ENCODE results near the gene SLC4A7. TPM values are rescaled to one million over a fixed set of nuclear protein-coding genes. Genes with fewer than 3 reads are reported as not detected.

Gene SLC4A7
- total RNA-seq, 4 donors from 2014 or later, result 7.5 to 19.8 (median 12.8) TPM

DNA sequence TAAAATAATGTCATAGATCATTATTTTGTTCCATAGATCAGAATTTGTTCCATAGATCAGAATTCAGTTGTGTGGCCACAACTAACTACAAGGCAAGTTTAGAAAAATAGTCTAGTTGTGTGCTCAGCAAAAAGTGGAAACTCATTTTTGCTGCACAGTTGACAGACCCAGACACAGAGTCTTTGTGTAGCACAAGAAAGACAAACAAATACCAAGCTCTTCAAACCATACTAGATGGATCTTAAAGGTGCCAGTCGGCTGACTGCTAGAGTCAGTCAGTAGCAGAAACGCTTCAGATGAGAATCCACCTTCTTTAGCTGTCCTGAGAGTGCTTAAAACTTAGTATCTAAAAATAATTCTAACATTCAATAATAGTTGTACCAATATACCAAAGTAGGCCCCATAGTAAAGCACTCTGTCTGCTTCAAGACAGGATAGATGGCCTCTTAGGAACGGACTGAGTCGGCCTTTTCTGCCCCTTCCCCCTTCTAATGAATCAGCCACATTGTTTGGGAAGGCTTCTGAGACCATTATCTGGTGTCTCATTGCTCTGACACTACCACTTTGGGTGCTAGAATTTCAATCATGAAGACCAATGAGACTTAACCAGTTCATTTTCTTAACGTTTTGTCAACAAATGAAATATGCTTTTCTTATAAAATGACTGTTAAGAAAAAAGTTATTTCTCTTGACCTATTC, 27.7 kb upstream of the SLC4A7 start:
- Histone ChIP-seq H3K36me3 (no peaks in the 10 kb centered on the region), H3K4me1 (no peaks in the 10 kb centered on the region), H3K4me3 (no peak overlapping the region), H3K27ac (no peak overlapping the region), H3K27me3 (no peaks in the 10 kb centered on the region), H3K9me3 (no peaks in the 10 kb centered on the region)
- TF ChIP-seq, protein P1, sequence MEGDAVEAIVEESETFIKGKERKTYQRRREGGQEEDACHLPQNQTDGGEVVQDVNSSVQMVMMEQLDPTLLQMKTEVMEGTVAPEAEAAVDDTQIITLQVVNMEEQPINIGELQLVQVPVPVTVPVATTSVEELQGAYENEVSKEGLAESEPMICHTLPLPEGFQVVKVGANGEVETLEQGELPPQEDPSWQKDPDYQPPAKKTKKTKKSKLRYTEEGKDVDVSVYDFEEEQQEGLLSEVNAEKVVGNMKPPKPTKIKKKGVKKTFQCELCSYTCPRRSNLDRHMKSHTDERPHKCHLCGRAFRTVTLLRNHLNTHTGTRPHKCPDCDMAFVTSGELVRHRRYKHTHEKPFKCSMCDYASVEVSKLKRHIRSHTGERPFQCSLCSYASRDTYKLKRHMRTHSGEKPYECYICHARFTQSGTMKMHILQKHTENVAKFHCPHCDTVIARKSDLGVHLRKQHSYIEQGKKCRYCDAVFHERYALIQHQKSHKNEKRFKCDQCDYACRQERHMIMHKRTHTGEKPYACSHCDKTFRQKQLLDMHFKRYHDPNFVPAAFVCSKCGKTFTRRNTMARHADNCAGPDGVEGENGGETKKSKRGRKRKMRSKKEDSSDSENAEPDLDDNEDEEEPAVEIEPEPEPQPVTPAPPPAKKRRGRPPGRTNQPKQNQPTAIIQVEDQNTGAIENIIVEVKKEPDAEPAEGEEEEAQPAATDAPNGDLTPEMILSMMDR (IDR thresholded peaks at IDR 0.05 in 4 of 5, conservative IDR thresholded peaks at IDR 0.05 in 1 of 5), result no peak
- no peak for TF ChIP-seq POLR2A (IDR thresholded peaks at IDR 0.05)
- ATAC-seq, result no peak
- intact Hi-C loops (cut with DNase I; ENCODE audit: low total_unique reads), result no loop called here
- no peak for DNase-seq
- in situ Hi-C loops (cut with MboI; ENCODE audit: low sequenced_read_pairs in 4 of 4), result no loop called here

DNA sequence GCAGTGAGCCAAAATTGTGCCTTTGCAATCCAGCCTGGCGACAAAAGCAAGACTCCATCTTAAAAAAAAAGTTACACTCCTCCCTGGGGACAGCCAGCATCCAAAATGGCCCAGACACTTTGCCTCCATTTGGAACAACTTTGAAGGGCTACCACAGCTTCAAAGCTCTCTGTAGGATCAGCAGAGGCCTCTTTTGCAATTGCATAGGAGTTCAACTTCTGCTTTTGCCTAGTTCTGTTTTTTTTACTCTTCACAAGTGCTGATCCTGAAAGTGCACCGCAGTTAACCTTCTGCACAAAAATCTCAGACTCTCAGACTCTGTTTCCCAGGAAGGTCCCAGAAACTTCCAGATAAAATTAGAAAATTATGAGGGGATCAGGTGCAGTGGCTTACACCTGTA, 25.2 kb upstream of the SLC4A7 start:
- no peaks in the 10 kb centered on the region for H3K4me1 ChIP-seq
- H3K36me3 ChIP-seq, result no peaks in the 10 kb centered on the region
- H3K4me3 ChIP-seq, result no peak overlapping the region
- in situ Hi-C loops (cut with MboI; ENCODE audit: low sequenced_read_pairs in 4 of 4) (no loop called here), intact Hi-C loops (cut with DNase I; ENCODE audit: low total_unique reads) (no loop called here)
- DNase-seq (no peak), ATAC-seq (no peak)
- H3K9me3 ChIP-seq, result no peaks in the 10 kb centered on the region
- TF ChIP-seq POLR2A (IDR thresholded peaks at IDR 0.05), result no peak
- TF ChIP-seq, protein P1 (IDR thresholded peaks at IDR 0.05 in 4 of 5, conservative IDR thresholded peaks at IDR 0.05 in 1 of 5), result no peak
- no peak overlapping the region for H3K27ac ChIP-seq
- H3K27me3 ChIP-seq, result no peaks in the 10 kb centered on the region

DNA sequence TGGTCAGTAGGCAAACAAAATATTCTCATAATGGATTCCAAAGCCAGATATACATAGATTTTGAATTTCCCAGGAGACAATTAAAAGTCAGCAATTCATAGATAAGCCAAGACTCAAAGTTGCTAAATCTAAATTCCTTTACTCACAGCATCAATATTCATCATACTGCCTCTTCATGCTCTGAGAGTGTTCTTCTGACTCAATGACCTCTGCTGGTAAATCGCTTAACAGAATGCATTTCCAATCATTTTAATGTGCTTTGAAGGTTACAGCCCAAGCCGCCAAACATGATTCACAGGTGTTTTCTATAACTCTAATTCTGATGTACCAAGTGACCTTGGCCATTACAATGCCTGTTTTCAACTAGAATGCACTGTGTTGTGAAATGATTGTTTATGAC, 24.2 kb upstream of the SLC4A7 start:
- DNase-seq (no peak), ATAC-seq (no peak)
- Histone ChIP-seq H3K4me1 (no peaks in the 10 kb centered on the region), H3K9me3 (no peaks in the 10 kb centered on the region), H3K27me3 (no peaks in the 10 kb centered on the region), H3K27ac (no peak overlapping the region), H3K4me3 (no peak overlapping the region), H3K36me3 (no peaks in the 10 kb centered on the region)
- intact Hi-C loops (cut with DNase I; ENCODE audit: low total_unique reads) (no loop called here), in situ Hi-C loops (cut with MboI; ENCODE audit: low sequenced_read_pairs in 4 of 4) (no loop called here)
- TF ChIP-seq POLR2A (IDR thresholded peaks at IDR 0.05), result no peak
- TF ChIP-seq, protein P1 (IDR thresholded peaks at IDR 0.05 in 4 of 5, conservative IDR thresholded peaks at IDR 0.05 in 1 of 5), result no peak

DNA sequence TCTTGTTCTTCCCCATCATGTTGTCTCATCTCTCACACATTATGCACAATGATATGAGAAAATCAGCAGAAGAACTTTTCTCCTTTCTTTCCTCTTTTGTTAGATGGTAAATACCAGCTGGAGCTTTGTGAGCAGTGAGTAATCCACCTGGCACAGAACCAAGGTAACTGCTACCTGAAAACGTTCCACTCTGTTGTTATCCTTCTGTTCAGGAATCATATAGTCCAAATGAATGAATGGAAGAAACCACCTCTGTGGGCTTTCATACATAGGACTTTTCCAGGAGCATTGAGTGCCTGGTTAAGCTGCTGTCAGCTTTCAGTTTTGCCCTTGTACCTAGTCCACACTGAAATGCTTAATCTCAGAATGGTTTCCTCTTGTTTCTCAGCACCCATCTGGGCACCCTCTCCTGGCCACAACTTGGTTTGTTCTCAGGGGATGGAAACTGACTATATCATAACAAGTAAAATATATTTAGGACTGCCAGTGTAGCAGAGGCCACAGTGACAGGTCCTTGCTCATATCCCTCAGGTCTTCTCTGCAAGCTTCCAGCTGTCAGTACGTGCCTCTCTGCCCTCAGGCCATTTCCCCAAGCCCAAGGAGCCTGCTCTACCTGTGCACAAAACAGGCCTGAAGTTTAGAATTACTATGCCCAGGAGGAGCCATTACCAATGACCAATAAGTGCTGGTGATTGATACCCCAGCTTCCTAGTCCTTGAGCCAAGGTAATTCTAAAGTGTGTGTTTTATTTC, 23.5 kb upstream of the SLC4A7 start:
- Histone ChIP-seq H3K36me3 (no peaks in the 10 kb centered on the region), H3K9me3 (no peaks in the 10 kb centered on the region), H3K4me3 (no peak overlapping the region), H3K27me3 (no peaks in the 10 kb centered on the region), H3K27ac (no peak overlapping the region), H3K4me1 (no peaks in the 10 kb centered on the region)
- TF ChIP-seq, protein P1 (IDR thresholded peaks at IDR 0.05 in 4 of 5, conservative IDR thresholded peaks at IDR 0.05 in 1 of 5), result no peak
- TF ChIP-seq POLR2A (IDR thresholded peaks at IDR 0.05), result no peak
- in situ Hi-C loops (cut with MboI; ENCODE audit: low sequenced_read_pairs in 4 of 4), result no loop called here
- intact Hi-C loops (cut with DNase I; ENCODE audit: low total_unique reads), result no loop called here
- no peak for DNase-seq
- no peak for ATAC-seq

Measured in gastrocnemius medialis (tissue), 4 donors.